GM21528 (cell line): ENCODE measurements around the gene UBD.

Experiments
- ATAC-seq: cut with Tn5 transposase; IDR thresholded peaks from one replicate; pipeline ENCODE4 v1.9.1; 2021; ENCODE audit warnings: mild to moderate bottlenecking, moderate library complexity; ENCODE audit not compliant: unreplicated experiment, low FRiP score

Gene UBD

DNA sequence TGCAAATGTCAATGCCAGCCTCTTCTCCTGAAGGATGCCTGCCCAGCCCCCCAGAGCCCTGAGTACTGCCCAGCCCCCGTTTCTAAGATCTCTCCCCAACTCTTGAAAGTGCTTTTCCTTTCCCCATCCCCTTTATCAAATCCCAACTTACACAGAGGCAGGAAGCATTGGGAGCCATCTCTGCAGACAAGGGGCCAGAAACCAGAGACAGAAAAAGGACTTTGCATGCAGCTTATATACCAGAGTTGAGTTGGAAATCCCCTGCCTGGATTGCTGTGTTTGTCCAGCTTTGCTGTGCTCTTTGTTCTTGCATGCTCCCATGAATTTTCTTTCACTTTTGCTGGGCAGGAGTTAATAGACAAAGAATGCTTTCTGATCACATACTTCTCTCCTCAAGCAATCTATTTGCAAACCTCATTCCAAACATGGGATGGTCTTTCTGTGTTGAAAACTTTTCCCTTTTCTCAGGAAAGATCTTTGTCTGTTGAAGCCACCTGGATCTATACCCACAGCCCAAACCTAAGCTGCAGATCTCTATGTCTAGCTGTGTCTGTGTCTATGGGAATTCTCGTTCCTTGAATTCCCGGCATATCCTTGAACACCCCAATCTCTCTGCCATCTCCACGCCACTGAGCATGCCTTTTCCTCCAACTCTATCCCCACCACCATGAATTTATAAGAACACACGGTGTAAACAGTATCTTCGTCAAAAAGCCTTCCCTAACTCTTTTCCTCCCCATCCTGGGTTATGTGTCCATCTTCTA, at the start of gene UBD:
Gene UBD (minus strand): TSS at position 209 of the 764 bp plus-strand sequence. CDS start 31 bp downstream, at position 178.
- no peak for ATAC-seq

DNA sequence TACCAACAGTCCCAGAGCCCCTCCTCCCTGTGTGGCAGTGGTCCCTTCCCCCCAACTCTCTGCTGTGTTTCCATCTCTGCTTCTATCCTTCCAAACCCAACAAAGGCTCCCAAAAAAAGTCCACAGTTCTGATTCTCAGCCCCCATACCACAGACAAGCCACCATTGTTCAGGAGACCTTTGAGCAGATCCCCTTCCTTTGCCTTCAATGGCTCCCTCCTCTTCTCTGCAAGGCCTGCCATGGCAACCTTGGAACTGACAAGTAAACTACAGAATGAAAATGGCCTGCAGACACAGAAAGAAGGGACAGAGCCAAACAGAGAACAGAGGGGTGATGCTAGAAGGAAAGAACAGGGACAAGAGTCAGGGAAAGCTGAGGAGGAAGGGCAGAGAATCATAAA, 48.6 kb upstream of the UBD start:
- no peak for ATAC-seq

DNA sequence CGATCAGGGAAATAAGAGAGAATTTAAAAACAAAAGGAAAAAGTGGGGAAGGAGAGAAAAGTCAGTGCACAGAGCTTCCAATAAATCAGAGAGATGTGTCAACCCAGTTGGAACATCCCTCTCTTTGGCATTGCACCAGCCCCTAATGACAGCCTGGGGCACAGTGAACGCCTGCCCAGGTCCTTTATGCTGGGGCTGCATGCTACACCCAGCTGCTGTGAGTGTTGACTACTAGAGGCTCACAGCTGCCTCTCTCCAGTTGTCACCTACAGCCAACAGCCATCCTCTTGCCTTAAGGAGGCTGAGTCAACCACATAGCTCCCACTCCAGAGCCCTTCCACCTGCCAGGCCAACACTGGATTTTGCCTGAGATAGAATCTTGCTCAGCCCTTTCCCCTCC, 44.4 kb upstream of the UBD start:
- no peak for ATAC-seq

DNA sequence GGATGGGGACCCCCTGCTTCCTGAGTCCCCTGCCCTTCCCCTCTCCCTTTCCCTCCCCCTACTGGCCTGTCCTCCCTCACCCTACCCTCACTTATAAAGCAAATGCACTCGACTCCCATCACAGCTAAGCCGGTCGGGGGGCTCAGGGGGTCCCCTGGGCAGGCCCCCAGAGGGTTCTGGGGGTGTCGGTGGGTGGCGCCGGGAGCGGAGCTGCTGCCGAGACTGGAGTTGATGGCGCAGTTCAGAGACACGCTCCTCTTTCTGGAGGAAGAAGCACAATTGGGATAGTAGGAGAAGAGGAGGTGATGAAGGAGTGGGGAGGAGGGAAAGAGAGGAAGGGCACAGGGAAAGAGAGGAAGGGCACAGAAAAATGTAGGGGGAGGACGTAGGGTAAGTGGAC, 43.9 kb upstream of the UBD start:
- no peak for ATAC-seq

DNA sequence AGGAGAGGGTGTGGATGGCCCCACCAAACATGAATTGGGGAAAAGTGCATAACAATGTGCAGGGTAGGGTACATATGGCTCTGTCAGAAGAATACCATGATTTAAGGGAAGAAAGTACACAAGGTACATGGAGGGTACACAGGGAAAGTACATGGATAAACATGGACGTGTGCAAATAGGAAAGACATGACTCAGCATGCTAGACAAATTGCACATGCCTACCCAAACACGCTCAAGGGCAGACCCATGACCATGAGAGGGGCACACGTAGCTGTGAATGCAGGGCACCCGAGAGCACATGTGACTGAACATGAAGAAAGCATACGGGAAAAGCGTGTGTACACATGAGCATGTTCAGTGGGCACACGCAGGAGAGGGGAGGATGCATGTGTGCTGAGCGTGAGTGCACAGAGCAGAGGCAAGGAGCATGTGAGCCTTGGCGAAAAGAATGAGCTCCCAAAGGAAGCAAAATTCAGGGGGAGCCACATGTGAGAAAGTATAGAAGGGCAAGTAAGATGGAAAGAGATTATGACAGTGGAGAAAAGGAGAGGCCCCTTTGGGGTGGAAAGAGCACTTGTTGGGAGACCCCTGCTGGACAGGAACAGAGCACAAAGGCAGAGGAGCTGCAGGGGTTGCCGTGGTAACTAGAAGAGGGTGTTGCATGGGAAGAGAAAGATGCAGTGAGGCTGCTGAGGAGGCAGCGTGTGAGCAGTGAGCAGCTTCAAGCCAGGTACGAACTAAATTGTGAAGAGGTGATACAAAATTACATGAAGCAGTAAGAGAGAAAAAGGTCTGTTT, 43.2 kb upstream of the UBD start:
- ATAC-seq, result no peak

DNA sequence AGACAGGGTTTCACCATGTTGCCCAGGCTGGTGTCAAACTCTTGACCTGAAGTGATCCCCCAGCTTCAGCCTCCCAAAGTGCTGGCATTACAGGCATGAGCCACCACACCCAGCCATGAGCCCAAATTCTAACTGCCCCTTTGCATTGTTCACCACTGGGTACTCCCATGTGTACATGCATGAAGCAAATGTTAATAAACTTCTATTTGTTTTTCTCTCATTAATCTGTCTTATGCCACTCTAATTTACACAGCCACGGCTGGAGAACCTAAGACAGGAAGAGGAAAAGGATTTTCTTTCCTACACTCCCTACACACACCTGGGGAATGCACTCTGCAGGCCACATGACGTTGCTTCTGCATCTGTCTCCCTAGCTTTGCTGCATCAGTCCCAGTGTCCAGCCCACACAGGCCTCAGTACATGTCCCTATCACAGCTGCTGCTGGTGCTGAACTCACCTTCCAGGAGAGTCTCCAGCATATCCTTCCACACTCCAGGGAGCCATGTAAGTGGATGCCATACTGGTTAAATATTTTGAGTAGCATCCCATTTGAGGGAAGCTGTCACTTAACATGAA, 38.7 kb upstream of the UBD start:
- no peak for ATAC-seq

DNA sequence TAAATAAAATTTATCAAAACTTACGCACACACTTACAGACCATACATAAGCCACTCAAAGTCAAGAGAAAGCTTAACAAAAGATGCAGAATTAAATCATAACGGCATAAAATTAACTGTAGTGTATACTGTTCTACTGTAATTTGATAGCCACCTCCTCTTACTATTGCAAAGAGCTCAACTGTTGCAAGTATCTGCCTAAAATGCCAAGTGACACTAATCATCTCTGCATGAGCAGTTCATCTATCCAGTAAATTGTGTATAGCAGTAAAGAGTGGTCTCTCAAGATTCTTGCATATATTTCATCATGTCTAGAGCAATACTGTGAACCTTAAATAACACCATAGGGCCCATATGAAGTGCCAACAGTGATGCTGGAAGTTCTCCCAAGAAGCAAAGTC, 37.7 kb upstream of the UBD start:
- no peak for ATAC-seq

DNA sequence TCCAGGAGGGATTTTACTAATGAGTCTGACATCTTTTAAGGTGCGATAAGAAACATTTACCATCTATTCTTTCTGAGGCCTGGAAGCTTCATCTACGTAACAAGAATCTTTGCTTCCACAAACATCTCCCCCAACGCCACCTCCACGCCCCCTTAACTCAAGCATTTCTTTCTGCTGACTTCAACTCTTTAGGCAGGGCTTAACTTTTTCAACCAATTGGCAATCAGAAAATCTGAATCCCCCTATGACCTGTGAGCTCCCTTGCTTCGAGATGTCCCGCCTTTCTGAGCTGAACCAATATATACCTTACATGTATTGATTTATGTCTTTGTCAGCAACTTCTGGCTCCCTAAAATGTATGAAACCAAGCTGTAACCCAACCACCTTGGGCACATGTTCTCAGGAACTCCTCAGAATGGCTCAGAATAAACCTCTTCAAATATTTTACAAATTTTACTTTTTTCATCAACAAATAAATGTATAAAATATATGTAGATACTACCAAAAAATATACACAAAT, 36.9 kb upstream of the UBD start:
- no peak for ATAC-seq

DNA sequence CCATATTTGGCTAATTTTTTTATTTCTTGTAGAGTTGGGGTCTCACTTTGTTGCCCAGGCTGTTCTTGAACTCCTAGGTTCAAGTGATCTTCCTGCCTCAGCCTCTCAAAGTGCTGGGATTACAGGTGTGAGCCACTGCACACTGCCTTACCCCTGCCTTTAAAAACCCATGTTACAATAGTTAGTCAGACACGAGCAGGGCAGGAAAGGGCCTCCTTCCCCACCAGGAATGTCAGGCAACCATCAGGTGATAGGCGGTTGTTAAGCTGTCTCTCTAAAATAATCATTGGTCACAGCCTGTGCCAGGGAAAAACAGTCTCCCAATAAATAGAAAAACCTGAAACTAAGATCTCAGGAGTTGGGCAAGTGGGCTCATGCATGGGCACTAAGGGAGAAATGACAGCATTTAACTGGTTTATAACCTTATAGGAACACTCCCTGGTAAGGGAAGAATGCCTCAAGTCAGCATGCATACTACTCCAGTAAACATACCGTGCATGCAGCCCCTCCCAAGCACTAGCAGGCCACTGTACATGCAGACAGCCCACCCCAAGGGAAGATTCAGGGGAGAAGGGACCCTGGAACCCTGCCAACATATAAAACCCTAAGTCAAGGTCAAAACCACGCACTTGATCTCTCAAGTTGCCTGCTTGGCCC, 33.8 kb upstream of the UBD start:
- no peak for ATAC-seq

DNA sequence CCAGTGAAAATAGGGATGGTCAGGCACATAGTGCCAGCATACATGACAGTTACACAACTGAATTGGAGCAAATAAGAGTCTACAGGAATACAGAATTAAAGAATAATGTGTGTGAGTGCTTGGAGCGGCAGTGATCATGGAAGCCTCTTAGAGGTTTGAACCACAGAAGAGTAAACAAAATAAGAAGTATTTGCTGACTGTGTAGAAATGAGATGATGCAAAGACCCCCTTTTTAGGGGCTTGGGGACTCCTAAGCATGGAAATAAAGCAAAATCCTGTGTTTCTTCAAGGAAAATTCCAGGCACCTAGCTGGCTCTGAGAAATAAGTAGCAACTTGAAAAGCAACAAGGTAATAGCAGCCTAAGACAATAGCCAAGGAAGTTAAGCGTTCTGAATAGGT, 32.1 kb upstream of the UBD start:
- ATAC-seq, result no peak

DNA sequence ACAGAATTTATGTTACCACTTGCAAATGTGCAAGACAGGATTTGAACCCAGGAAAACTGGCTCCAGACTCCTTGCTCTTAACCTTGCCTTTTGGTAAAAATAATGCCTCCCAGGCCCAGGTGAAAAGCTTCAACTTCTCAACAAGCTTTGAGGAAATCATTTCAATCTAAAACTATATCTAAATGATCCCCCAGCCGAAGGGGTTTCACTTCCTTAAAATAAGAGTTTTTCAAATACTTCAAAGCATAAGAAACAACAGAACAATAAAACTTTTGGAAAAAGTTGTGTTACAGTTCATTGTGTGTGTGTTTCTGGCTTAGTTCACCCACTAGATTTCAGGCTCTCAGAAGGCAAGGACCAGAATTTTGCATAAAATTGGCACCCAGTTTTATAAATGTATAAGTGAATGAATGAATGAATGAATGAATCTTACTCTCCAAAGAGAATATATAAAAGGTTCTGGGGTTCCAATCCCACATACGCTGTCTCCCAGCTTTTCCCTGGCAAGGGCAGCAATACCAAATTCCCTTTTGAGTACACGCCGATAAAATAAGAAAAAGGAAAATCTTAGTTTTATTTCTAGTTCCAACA, 30.8 kb upstream of the UBD start:
- no peak for ATAC-seq

DNA sequence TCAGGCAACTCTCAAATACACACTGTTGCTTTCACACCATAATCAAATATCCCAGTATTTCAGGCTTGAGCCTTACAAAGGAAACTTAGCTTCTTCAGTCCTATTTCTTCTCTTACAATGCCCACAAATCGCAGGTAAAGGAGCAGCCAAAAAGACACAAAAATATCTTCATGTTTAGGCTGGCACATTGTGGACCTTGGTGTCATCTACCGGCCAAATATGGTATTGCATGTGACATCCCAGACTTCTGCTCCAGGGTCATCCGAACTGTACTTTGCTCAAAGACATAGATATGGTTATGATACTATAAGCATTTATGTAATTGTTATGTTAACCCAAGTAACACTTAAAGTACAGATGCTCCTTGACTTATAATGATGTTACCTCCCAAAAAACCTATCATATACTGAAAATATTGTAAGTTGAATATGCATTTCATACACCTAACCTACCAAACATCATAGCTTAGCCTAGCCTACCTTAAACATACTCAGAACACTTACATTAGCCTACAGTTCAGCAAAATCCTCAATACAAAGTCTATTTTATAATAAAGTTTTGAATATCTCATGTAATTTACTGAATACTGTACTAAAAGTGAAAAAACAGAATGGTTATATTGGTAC, 30.0 kb upstream of the UBD start:
- ATAC-seq, result no peak

DNA sequence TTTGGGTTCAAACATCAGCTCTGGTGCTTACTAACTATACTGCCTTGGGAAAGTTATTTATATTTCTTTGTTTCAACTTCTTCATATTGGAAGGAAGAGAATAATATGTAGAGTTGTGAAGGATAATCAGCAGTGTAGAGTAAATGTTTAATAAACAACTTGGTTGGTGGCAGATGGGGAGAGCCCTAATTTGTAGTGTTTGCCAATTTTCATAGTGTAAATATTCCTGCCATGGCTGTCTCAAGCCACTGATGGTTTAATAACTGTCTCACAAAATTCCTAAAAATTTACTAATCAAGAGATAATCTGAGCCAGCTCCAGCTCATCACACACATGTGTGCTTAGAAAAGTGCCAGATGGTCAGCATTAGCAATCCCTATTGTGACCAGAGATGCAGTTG, 25.3 kb upstream of the UBD start, which contains the start of gene OR2H2:
Gene OR2H2 (plus strand): TSS at position 301 of the 400 bp plus-strand sequence. CDS start 2,824 bp downstream, outside the sequence.
- ATAC-seq, result no peak

DNA sequence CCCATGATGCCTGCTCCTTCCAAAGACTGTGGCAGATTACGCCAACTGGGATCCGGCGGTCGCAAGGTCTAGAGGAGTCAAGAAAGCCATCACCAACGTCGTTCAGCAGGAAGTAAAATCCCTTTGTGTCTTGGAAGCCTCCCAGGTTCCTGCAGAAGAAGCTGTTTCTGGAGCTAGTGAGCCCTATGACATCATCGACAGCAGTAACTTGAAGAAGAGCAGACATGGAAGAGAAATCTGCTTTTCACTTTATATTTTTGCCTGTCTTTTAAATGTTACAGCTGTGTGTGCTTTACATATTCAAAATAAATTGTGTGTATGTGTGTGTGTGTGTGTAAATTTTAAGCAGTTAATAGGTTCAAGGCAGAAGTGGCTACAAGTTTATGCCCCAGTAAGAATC, 18.0 kb upstream of the UBD start:
- no peak for ATAC-seq

DNA sequence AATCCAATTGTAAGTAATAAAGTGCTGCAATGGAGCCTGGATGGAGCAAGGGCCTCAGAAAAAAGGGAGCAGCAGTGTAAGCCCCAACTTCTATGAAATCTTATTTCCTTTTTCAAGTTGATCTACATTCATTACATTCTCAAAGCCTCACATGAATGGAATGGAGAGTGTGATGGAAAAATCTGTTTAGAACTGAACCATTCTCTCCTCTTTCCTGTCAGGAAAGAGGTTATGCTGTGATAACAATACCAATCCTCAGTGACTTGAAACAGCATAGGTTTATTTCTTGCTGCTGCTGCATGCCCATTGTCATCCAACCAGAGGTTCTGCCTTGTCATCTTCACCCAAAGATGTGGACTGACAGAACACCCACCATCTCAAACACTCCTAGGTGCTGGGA, 16.5 kb upstream of the UBD start:
- ATAC-seq, result no peak

DNA sequence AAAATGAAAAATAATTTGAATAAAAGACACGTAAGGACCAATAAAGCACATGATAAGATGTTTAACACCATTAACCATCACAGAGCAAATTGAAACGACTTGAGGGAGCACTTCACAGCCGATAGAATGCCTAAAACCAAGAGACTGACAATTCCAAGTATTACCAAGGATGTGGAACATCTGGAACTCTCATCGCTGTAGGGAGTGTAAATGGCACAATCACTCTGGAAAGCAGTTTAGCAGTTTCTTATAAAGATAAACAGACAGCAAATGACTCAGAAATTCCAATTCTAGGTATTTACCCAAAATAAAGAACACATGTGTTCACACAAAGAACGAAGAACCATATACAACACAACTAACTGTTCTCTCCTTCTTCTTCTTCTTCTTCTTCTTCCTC, 8.5 kb upstream of the UBD start:
- no peak for ATAC-seq

DNA sequence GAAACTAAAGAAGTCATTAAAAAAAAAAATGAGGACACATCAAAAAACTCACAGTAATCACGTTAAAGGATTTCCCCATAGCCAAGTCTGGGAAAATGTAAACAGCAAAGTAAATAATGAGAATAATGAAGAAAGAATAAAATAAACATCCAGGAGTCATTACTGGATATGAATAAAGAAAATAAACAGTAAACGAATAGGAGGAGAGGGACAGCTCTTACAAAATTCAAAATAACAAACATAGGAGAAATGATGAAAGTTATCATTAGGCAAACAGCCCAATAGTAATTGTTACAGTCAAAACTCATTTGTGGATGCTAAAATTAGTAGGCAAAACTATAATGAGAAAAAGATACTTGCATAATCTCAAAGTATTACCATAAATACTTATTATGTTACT, 8.0 kb upstream of the UBD start:
- ATAC-seq, result no peak

DNA sequence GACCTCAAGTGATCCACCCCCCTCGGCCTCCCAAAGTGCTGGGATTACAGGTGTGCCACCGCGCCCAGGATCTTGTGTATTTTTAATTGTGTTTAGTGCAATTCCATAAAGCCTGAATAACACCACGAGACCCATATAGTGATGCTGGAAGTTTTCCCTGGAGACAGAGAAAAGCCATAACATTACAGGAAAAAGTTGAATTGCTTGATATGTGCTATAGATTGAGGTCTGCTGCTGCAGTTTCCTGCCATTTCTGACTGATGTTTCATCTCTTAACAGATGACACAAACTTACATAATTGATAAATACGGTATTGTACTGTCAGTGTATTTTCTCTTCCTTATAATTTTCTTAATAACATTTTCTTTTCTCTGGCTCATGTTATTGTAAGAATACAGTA, 7.3 kb upstream of the UBD start:
- ATAC-seq, result no peak

DNA sequence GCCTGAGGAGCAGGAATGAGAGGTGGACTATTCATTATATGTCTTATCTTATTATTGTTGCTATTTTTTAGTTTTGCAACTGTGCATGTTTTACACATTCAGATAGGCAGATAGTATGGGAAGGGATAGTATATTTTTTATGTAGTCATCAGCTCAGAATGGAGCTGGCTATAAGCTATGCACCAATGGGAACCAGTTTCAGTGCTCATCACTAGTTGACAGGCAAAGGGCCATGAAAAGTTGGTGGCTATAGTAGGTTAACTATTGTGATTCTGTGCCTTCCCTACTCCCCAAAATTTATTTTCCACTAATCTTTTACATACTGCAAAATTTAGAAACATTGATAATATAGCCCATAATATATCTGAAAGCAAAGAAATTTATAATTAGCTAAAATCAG, 5.3 kb upstream of the UBD start:
- no peak for ATAC-seq

DNA sequence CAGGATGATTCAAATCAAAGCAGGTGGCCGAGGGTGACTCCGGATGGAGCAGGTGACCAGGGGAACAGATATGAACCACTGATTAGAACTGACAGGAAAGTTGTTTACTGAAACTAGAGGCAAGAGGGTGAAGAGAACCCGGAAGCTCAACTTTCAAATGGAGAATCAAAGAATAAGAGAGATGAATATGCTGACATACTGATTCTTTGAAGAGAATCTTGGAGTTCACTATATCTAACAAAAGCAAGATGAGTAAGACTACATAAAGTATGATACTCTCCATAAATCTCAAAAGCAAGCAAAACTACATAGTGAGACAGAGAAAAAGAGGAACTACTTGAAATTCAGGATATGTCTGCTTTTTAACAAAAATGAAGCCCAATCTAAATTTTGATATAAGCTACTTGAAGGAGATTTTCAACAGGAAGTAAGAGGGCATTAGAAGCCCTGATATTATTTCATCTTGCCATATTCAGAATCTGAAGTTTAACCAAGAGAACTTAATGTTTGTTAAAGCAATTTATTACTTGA, 4.0 kb upstream of the UBD start:
- no peak for ATAC-seq
